22Rv1 (cell line): ENCODE measurements around the gene HTR4.

Experiments
- ZFX ChIP-seq: fragments of 450-650 bp; IDR thresholded peaks from 2 replicates; pipeline ENCODE4 v1.6.1; 2017; ENCODE audit warnings: antibody characterized with exemption, borderline replicate concordance
- TF ChIP-seq, protein P1 (sequence below): fragments of 450-650 bp; IDR thresholded peaks from 2 replicates; pipeline ENCODE4 v1.5.1; 2017; ENCODE audit warnings: mild to moderate bottlenecking

DNA sequence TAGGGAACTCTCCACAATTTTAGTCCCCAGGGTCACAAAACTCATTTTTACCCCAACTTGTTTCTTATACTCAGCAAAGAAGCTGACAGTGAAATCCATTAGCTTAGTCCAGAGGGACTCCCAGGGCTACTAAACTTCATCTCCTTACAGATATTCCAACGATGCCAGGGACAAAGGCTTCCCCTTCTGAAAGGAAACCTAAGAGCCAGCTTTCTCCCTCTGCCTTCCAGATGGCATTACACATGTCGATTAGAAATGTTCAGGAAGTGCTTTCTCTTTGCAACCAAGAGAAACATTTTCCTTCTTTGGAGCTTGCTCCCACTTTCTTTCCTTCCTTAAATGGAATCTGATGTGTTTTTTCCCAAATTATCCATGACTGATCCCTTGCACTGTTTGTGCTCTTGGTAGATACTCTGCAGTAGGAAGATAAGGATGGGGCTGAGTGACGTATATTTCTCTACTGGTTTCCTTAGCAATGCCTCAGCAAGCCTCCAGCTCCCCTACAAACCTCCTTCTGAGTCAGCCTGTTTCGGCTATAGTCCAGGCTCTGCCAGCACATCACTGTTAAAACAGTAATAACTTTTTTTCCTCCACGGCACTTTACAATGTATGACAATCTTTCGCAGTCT is 43.0 kb upstream of the HTR4 start:
- TF ChIP-seq, protein P1, sequence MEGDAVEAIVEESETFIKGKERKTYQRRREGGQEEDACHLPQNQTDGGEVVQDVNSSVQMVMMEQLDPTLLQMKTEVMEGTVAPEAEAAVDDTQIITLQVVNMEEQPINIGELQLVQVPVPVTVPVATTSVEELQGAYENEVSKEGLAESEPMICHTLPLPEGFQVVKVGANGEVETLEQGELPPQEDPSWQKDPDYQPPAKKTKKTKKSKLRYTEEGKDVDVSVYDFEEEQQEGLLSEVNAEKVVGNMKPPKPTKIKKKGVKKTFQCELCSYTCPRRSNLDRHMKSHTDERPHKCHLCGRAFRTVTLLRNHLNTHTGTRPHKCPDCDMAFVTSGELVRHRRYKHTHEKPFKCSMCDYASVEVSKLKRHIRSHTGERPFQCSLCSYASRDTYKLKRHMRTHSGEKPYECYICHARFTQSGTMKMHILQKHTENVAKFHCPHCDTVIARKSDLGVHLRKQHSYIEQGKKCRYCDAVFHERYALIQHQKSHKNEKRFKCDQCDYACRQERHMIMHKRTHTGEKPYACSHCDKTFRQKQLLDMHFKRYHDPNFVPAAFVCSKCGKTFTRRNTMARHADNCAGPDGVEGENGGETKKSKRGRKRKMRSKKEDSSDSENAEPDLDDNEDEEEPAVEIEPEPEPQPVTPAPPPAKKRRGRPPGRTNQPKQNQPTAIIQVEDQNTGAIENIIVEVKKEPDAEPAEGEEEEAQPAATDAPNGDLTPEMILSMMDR = no peak
- TF ChIP-seq ZFX = no peak
